ENCODE measurements around the gene YIPF3. TPM values are rescaled to one million over a fixed set of nuclear protein-coding genes. Genes with fewer than 3 reads are reported as not detected.

YIPF3 gene
- total and polyA plus RNA-seq, 9 of the 15 experiments (the other 6 are each of a cell fraction or from before 2014, with no cell fraction given) = 27.5 to 75.3 (median 57.6) TPM

DNA sequence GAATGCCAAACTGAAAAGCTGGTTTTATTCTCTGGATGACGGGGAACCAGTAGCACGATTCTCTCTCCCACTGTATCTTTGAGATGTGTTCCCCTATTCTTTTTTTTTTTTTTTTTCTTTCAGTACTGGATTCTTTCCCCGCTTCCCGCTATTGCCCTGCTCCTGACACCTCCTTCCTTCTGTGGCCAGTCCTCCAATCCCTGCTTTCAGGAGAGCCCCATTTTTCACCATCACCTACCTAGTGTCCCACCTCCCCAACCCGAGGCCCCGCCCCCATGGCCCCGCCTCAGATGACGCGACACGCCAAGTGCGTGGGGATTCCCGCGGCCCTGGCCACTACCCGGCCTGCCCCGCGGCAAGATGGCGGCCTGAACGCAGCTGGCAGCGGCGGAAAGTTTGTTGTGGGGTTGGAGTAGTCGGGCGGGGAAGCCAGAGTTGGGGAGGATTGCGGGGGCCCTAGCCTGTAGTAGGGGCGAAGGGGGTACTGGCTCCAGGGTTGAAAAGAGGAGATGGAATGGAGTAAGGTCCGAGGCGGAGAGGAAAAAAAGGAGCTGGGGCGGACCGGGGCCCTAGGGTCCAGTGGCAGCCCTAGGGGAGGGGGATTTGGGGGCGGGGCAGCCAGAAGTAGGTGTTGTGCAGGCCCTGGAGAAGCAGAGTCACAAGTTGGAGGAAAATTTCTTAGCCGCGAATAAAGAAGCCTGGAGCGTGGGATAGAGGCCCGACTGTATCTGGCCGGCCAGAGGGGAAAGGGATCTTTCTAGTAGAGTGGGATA, 39.3 kb downstream of the YIPF3 start, which contains the start of gene TJAP1 (continued):
- TF ChIP-seq RBM14 (IDR thresholded peaks at IDR 0.05; ENCODE audit: borderline replicate concordance, insufficient read depth, low read depth, low read length) (no peak), MCM7 (IDR thresholded peaks at IDR 0.05) (no peak), ILK (tag; IDR thresholded peaks at IDR 0.05; ENCODE audit: borderline replicate concordance, low read depth) (no peak), PRMT5 (CRISPR knock-in tag; IDR thresholded peaks at IDR 0.05) (no peak), SIRT6 (IDR thresholded peaks at IDR 0.05; ENCODE audit: low read depth, low read length) (no peak), CHD1 (IDR thresholded peaks at IDR 0.05; ENCODE audit: low read length) (no peak), HDGF (IDR thresholded peaks at IDR 0.05) (no peak), DACH1 (IDR thresholded peaks at IDR 0.05; ENCODE audit: partially characterized antibody) (peak; percentile 46), DMBX1 (CRISPR knock-in tag; IDR thresholded peaks at IDR 0.05; ENCODE audit: borderline replicate concordance) (no peak), ZNF212 (CRISPR knock-in tag; IDR thresholded peaks at IDR 0.05) (no peak), STAT5A (IDR thresholded peaks at IDR 0.05; ENCODE audit: borderline replicate concordance, low read length) (no peak), SMAD3 (CRISPR knock-in tag; conservative IDR thresholded peaks at IDR 0.05) (no peak), ZFX (CRISPR knock-in tag; IDR thresholded peaks at IDR 0.05) (peak; percentile 93), TBP (optimal IDR thresholded peaks at IDR 0.05; ENCODE audit: low read depth, low read length) (peak; percentile 94), ILF3 (IDR thresholded peaks at IDR 0.05; ENCODE audit: borderline replicate concordance) (no peak), ZFP36 (IDR thresholded peaks at IDR 0.05; ENCODE audit: low read depth, low read length, partially characterized antibody) (no peak), TCFL5 (CRISPR knock-in tag; conservative IDR thresholded peaks at IDR 0.05) (no peak), LEF1 (IDR thresholded peaks at IDR 0.05) (no peak), POLR2A (conservative IDR thresholded peaks at IDR 0.05) (peak; percentile 95)
- TF ChIP-seq, protein P1, sequence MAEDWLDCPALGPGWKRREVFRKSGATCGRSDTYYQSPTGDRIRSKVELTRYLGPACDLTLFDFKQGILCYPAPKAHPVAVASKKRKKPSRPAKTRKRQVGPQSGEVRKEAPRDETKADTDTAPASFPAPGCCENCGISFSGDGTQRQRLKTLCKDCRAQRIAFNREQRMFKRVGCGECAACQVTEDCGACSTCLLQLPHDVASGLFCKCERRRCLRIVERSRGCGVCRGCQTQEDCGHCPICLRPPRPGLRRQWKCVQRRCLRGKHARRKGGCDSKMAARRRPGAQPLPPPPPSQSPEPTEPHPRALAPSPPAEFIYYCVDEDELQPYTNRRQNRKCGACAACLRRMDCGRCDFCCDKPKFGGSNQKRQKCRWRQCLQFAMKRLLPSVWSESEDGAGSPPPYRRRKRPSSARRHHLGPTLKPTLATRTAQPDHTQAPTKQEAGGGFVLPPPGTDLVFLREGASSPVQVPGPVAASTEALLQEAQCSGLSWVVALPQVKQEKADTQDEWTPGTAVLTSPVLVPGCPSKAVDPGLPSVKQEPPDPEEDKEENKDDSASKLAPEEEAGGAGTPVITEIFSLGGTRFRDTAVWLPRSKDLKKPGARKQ (CRISPR knock-in tag; IDR thresholded peaks at IDR 0.05) = no peak
- TF ChIP-seq, protein P2, sequence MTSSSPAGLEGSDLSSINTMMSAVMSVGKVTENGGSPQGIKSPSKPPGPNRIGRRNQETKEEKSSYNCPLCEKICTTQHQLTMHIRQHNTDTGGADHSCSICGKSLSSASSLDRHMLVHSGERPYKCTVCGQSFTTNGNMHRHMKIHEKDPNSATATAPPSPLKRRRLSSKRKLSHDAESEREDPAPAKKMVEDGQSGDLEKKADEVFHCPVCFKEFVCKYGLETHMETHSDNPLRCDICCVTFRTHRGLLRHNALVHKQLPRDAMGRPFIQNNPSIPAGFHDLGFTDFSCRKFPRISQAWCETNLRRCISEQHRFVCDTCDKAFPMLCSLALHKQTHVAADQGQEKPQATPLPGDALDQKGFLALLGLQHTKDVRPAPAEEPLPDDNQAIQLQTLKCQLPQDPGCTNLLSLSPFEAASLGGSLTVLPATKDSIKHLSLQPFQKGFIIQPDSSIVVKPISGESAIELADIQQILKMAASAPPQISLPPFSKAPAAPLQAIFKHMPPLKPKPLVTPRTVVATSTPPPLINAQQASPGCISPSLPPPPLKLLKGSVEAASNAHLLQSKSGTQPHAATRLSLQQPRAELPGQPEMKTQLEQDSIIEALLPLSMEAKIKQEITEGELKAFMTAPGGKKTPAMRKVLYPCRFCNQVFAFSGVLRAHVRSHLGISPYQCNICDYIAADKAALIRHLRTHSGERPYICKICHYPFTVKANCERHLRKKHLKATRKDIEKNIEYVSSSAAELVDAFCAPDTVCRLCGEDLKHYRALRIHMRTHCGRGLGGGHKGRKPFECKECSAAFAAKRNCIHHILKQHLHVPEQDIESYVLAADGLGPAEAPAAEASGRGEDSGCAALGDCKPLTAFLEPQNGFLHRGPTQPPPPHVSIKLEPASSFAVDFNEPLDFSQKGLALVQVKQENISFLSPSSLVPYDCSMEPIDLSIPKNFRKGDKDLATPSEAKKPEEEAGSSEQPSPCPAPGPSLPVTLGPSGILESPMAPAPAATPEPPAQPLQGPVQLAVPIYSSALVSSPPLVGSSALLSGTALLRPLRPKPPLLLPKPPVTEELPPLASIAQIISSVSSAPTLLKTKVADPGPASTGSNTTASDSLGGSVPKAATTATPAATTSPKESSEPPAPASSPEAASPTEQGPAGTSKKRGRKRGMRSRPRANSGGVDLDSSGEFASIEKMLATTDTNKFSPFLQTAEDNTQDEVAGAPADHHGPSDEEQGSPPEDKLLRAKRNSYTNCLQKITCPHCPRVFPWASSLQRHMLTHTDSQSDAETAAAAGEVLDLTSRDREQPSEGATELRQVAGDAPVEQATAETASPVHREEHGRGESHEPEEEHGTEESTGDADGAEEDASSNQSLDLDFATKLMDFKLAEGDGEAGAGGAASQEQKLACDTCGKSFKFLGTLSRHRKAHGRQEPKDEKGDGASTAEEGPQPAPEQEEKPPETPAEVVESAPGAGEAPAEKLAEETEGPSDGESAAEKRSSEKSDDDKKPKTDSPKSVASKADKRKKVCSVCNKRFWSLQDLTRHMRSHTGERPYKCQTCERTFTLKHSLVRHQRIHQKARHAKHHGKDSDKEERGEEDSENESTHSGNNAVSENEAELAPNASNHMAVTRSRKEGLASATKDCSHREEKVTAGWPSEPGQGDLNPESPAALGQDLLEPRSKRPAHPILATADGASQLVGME (CRISPR knock-in tag; IDR thresholded peaks at IDR 0.05) = no peak
- TF ChIP-seq, protein P3, sequence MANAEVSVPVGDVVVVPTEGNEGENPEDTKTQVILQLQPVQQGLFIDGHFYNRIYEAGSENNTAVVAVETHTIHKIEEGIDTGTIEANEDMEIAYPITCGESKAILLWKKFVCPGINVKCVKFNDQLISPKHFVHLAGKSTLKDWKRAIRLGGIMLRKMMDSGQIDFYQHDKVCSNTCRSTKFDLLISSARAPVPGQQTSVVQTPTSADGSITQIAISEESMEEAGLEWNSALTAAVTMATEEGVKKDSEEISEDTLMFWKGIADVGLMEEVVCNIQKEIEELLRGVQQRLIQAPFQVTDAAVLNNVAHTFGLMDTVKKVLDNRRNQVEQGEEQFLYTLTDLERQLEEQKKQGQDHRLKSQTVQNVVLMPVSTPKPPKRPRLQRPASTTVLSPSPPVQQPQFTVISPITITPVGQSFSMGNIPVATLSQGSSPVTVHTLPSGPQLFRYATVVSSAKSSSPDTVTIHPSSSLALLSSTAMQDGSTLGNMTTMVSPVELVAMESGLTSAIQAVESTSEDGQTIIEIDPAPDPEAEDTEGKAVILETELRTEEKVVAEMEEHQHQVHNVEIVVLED (CRISPR knock-in tag; IDR thresholded peaks at IDR 0.05) = peak; percentile 89
